K562 (cell line): ENCODE results near the gene DHDH. TPM values are rescaled to one million over a fixed set of nuclear protein-coding genes. Genes with fewer than 3 reads are reported as not detected.

Experiments used
- ATF1 ChIP-seq, 2 experiments: fragments of 450-650 bp in 1 of 2; IDR thresholded peaks; 2 replicates each; pipeline ENCODE4 v1.6.1; 2016; ENCODE audit warnings: missing compliant biosample characterization in 1 of 2, missing genetic modification characterization in 1 of 2
- BRF1 ChIP-seq: IDR thresholded peaks from 3 replicates; pipeline ENCODE4 v1.6.1; 2011; ENCODE audit warnings: borderline replicate concordance, mild to moderate bottlenecking; ENCODE audit not compliant: insufficient read length; ENCODE audit errors: extremely low read depth
- FOXJ2 ChIP-seq: fragments of 200-800 bp; sonication (Bioruptor generic); IDR thresholded peaks from 2 replicates; pipeline ENCODE4 v1.6.1; 2016; ENCODE audit warnings: missing genetic modification characterization, missing compliant biosample characterization
- RFX7 ChIP-seq: fragments of 250-450 bp; sonication (Bioruptor Pico); IDR thresholded peaks from 2 replicates; pipeline ENCODE4 v1.5.1; 2021; ENCODE audit warnings: mild to moderate bottlenecking
- TCF7 ChIP-seq: sonication (generic); IDR thresholded peaks from 2 replicates; pipeline ENCODE4 v1.6.1; 2016; ENCODE audit warnings: antibody characterized with exemption, borderline replicate concordance
- ZFPM2 ChIP-seq: fragments of 250-450 bp; sonication (Bioruptor Pico); IDR thresholded peaks from 2 replicates; pipeline ENCODE4 v1.5.1; 2022; ENCODE audit warnings: mild to moderate bottlenecking
- ZNF217 ChIP-seq: sonication (generic); formaldehyde crosslinking; IDR thresholded peaks from 2 replicates; pipeline ENCODE4 v1.8.0; 2022; ENCODE audit warnings: mild to moderate bottlenecking, missing genetic modification reagents
- ZNF408 ChIP-seq: fragments of 250-450 bp; sonication (Bioruptor Pico); IDR thresholded peaks from 2 replicates; pipeline ENCODE4 v1.4.0; 2020; ENCODE audit warnings: low read depth, mild to moderate bottlenecking, moderate library complexity
- polyA plus RNA-seq, 8 experiments: library from polyadenylated mRNA; depleted of rRNA in 4 of 8; stranded (reverse) in 5 of 8; unstranded in 3 of 8; fragments of >200 nt; fragmentation: Nextera tagmentation in 2 of 8; fragmentation: Illumina TruSeq in 1 of 8; extraction: Ambion mirVana in 2 of 8; extraction: Trizol in 1 of 8; gene quantifications; 2 replicates each; pipeline versions ENCODE4 v1.2.1 to v1.2.3, GENCODE V29; 2011 to 2014; ENCODE audit warnings: inconsistent platforms in 1 of 8, missing spikeins in 1 of 8
- total RNA-seq, 7 experiments: library from RNA; depleted of rRNA in 6 of 7; stranded (reverse); fragments of >200 nt in 6 of 7; fragmentation: Illumina TruSeq in 2 of 7; extraction: Trizol in 2 of 7; gene quantifications; 2 replicates each; pipeline versions ENCODE4 v1.2.1 to v1.2.3, GENCODE V29; 2011 to 2021; ENCODE audit warnings: low replicate concordance in 1 of 7
- TF ChIP-seq, protein P1 (sequence below): fragments of 250-450 bp; sonication (Bioruptor Pico); IDR thresholded peaks from 2 replicates; pipeline ENCODE4 v1.4.0; 2020; ENCODE audit warnings: mild to moderate bottlenecking
- TF ChIP-seq, protein P2 (sequence below), 2 experiments: fragments of 250-450 bp in 1 of 2; fragments of 450-650 bp in 1 of 2; sonication (Bioruptor Pico) in 1 of 2; IDR thresholded peaks; 2 replicates each; pipeline versions ENCODE4 v1.6.1 to v1.8.0; 2016 to 2021; ENCODE audit warnings: mild to moderate bottlenecking in 2 of 2, moderate library complexity in 2 of 2, missing compliant biosample characterization in 1 of 2, missing genetic modification characterization in 1 of 2
- TF ChIP-seq, protein P3 (sequence below), 2 experiments: fragments of 450-650 bp; formaldehyde crosslinking in 1 of 2; IDR thresholded peaks; 2 replicates each; pipeline versions ENCODE4 v1.4.0 to v1.6.1; 2014 to 2020; ENCODE audit warnings: mild to moderate bottlenecking in 2 of 2, borderline replicate concordance in 1 of 2, low read depth in 1 of 2
- TF ChIP-seq, protein P4 (sequence below): fragments of 250-450 bp; sonication (Bioruptor Pico); IDR thresholded peaks from 2 replicates; pipeline ENCODE4 v1.8.0; 2021; ENCODE audit warnings: moderate library complexity, mild to moderate bottlenecking, inconsistent platforms
- TF ChIP-seq, protein P5 (sequence below): sonication (generic); formaldehyde crosslinking; IDR thresholded peaks from 2 replicates; pipeline ENCODE4 v1.8.1; 2023; ENCODE audit warnings: mild to moderate bottlenecking, missing genetic modification reagents

The DHDH gene
- total and polyA plus RNA-seq, 9 of the 15 experiments (the other 6 are each of a cell fraction or from before 2014, with no cell fraction given): 0.37 to 1.9 (median 0.87) TPM

DNA sequence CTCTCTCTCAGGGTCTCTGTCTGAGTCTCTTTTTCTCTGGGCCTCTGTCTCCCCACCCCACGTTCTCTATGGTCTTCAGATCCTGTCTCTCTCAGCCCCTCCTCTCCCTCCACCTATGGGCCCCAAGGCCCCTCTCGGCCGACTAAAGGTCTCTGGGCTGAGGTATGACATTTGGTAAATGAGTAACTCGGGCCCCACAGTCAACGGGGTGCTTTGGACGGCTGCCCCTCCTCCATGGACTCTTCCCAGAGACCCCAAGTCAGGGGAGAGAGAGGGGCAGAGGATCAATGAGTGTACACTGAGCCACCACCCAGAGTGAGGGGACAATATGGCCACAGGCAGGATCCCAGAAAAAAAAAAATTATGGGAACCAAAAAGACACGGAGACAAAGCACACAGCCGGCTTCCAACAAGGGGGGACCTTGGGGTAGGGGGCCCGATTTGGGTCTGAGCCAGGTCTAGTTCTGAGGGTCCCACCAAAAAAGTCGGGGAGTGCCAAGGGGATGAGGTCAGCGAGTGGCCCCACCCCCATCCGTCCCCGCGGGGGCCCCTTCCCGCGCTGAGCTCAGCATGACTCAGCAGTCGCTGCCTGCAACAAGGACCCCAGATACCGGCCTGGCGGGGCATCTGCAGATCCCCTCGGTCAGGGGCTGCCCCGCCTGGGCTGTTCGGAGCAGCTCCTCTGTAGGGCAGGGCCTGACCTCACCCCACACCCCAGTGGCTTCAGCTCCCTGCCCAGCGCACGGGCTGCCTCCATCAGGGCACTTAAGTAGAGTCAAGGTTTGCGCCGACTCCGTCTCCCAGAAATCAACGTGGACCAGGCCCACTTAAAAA lies 30.1 kb downstream of the DHDH start (continued):
- TF ChIP-seq, protein P1, sequence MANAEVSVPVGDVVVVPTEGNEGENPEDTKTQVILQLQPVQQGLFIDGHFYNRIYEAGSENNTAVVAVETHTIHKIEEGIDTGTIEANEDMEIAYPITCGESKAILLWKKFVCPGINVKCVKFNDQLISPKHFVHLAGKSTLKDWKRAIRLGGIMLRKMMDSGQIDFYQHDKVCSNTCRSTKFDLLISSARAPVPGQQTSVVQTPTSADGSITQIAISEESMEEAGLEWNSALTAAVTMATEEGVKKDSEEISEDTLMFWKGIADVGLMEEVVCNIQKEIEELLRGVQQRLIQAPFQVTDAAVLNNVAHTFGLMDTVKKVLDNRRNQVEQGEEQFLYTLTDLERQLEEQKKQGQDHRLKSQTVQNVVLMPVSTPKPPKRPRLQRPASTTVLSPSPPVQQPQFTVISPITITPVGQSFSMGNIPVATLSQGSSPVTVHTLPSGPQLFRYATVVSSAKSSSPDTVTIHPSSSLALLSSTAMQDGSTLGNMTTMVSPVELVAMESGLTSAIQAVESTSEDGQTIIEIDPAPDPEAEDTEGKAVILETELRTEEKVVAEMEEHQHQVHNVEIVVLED (CRISPR knock-in tag): no peak; the same call in 1 of the 2 replicates
- TF ChIP-seq BRF1: no peak
- TF ChIP-seq ZFPM2 (CRISPR knock-in tag): no peak
- TF ChIP-seq RFX7 (CRISPR knock-in tag): no peak
- TF ChIP-seq, protein P2, sequence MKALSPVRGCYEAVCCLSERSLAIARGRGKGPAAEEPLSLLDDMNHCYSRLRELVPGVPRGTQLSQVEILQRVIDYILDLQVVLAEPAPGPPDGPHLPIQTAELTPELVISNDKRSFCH (CRISPR knock-in tag; IDR thresholded peaks at IDR 0.05): no peak
- TF ChIP-seq, protein P2 (tag; IDR thresholded peaks at IDR 0.05): peak; percentile 86
- TF ChIP-seq, protein P3, sequence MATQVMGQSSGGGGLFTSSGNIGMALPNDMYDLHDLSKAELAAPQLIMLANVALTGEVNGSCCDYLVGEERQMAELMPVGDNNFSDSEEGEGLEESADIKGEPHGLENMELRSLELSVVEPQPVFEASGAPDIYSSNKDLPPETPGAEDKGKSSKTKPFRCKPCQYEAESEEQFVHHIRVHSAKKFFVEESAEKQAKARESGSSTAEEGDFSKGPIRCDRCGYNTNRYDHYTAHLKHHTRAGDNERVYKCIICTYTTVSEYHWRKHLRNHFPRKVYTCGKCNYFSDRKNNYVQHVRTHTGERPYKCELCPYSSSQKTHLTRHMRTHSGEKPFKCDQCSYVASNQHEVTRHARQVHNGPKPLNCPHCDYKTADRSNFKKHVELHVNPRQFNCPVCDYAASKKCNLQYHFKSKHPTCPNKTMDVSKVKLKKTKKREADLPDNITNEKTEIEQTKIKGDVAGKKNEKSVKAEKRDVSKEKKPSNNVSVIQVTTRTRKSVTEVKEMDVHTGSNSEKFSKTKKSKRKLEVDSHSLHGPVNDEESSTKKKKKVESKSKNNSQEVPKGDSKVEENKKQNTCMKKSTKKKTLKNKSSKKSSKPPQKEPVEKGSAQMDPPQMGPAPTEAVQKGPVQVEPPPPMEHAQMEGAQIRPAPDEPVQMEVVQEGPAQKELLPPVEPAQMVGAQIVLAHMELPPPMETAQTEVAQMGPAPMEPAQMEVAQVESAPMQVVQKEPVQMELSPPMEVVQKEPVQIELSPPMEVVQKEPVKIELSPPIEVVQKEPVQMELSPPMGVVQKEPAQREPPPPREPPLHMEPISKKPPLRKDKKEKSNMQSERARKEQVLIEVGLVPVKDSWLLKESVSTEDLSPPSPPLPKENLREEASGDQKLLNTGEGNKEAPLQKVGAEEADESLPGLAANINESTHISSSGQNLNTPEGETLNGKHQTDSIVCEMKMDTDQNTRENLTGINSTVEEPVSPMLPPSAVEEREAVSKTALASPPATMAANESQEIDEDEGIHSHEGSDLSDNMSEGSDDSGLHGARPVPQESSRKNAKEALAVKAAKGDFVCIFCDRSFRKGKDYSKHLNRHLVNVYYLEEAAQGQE (IDR thresholded peaks at IDR 0.05; ENCODE audit: borderline replicate concordance): no peak
- TF ChIP-seq, protein P3 (CRISPR knock-in tag; IDR thresholded peaks at IDR 0.05; ENCODE audit: low read depth): peak; percentile 24; the same call in 1 of the 2 replicates
- TF ChIP-seq, protein P4, sequence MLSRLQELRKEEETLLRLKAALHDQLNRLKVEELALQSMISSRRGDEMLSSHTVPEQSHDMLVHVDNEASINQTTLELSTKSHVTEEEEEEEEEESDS: no peak
- TF ChIP-seq, protein P5, sequence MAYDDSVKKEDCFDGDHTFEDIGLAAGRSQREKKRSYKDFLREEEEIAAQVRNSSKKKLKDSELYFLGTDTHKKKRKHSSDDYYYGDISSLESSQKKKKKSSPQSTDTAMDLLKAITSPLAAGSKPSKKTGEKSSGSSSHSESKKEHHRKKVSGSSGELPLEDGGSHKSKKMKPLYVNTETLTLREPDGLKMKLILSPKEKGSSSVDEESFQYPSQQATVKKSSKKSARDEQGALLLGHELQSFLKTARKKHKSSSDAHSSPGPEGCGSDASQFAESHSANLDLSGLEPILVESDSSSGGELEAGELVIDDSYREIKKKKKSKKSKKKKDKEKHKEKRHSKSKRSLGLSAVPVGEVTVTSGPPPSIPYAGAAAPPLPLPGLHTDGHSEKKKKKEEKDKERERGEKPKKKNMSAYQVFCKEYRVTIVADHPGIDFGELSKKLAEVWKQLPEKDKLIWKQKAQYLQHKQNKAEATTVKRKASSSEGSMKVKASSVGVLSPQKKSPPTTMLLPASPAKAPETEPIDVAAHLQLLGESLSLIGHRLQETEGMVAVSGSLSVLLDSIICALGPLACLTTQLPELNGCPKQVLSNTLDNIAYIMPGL (CRISPR knock-in tag): no peak
- TF ChIP-seq TCF7: 0 out of 2 replicates have a peak, but pooled peaks have one; percentile 39
- no peak for TF ChIP-seq ZNF217
- no peak for TF ChIP-seq ZNF408 (CRISPR knock-in tag)
- TF ChIP-seq ATF1 (CRISPR knock-in tag; IDR thresholded peaks at IDR 0.05): no peak
- peak; percentile 91 for TF ChIP-seq ATF1 (tag; IDR thresholded peaks at IDR 0.05)
- TF ChIP-seq FOXJ2: peak; percentile 89
